Measurements from ENCODE around the gene SOX6.

DNA sequence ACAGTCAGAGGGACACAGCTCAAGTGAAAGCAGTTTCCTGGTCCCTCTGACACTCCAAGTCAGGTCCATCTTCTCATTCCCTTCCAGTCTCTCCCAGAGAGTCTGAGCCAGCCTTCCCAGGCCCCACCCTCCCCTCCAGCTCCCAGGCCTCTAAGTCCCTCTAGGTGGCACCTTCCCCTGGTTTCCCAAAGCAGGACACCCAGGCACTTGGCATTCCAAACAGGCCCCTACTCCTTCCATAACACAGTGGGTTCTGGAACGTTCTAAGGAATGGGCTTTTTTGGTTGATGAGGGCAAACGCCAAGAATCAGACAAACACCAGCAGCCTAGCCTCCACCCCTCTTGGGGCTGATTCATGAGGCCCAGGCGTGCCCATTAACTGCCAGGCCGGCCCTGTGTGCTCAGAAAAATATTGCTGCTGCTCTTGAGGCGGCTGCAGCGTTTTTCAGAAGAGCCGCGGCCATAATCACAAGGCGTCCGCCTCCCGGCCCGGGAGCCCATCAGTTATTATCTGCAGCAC lies 418.7 kb downstream of the SOX6 start:
- TF ChIP-seq, protein P1, sequence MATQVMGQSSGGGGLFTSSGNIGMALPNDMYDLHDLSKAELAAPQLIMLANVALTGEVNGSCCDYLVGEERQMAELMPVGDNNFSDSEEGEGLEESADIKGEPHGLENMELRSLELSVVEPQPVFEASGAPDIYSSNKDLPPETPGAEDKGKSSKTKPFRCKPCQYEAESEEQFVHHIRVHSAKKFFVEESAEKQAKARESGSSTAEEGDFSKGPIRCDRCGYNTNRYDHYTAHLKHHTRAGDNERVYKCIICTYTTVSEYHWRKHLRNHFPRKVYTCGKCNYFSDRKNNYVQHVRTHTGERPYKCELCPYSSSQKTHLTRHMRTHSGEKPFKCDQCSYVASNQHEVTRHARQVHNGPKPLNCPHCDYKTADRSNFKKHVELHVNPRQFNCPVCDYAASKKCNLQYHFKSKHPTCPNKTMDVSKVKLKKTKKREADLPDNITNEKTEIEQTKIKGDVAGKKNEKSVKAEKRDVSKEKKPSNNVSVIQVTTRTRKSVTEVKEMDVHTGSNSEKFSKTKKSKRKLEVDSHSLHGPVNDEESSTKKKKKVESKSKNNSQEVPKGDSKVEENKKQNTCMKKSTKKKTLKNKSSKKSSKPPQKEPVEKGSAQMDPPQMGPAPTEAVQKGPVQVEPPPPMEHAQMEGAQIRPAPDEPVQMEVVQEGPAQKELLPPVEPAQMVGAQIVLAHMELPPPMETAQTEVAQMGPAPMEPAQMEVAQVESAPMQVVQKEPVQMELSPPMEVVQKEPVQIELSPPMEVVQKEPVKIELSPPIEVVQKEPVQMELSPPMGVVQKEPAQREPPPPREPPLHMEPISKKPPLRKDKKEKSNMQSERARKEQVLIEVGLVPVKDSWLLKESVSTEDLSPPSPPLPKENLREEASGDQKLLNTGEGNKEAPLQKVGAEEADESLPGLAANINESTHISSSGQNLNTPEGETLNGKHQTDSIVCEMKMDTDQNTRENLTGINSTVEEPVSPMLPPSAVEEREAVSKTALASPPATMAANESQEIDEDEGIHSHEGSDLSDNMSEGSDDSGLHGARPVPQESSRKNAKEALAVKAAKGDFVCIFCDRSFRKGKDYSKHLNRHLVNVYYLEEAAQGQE (IDR thresholded peaks at IDR 0.05; ENCODE audit: insufficient read depth in 1 of 2, low read depth in 2 of 2, low read length in 2 of 2): no peak
- no peak for TF ChIP-seq POLR2AphosphoS5 (IDR thresholded peaks at IDR 0.05; ENCODE audit: low read depth, low read length)
- no peak for TF ChIP-seq SIN3A (IDR thresholded peaks at IDR 0.05; ENCODE audit: borderline replicate concordance, insufficient read depth, low read length)
